NT2/D1 (cell line): ENCODE results near the gene PRRT3.
A peak's percentile ranks its signal among the peaks of the same experiment; 100 is the strongest.

Source experiments
- DNase-seq: peaks from one replicate; pipeline ENCODE4 v3.0.0-alpha.2; 2011; ENCODE audit warnings: low read depth, low spot score
- H3K27me3 ChIP-seq: 2 replicates; pipeline ENCODE4 v1.6.0; 2011; ENCODE audit warnings: mild to moderate bottlenecking; ENCODE audit not compliant: insufficient read length, insufficient read depth
- H3K36me3 ChIP-seq: 2 replicates; pipeline ENCODE4 v1.6.1; 2011; ENCODE audit warnings: mild to moderate bottlenecking, low read length, mixed read lengths; ENCODE audit not compliant: insufficient read depth, insufficient read length
- H3K4me1 ChIP-seq: 2 replicates; pipeline ENCODE4 v1.5.1; 2011; ENCODE audit not compliant: insufficient read depth, insufficient read length
- H3K4me3 ChIP-seq: 2 replicates; pipeline ENCODE4 v1.5.1; 2011; ENCODE audit warnings: low read depth; ENCODE audit not compliant: insufficient read length
- H3K9ac ChIP-seq: 2 replicates; pipeline ENCODE4 v1.6.0; 2011; ENCODE audit warnings: low read depth; ENCODE audit not compliant: insufficient read length
- H3K9me3 ChIP-seq: 2 replicates; pipeline ENCODE4 v1.5.1; 2011; ENCODE audit warnings: mild to moderate bottlenecking, low read length; ENCODE audit not compliant: insufficient read depth
- SUZ12 ChIP-seq: IDR thresholded peaks from 2 replicates; pipeline ENCODE4 v1.6.1; 2011; ENCODE audit not compliant: insufficient read length, insufficient read depth; ENCODE audit errors: extremely low read depth
- YY1 ChIP-seq: IDR thresholded peaks from 2 replicates; pipeline ENCODE4 v1.6.1; 2011; ENCODE audit not compliant: insufficient read length, insufficient read depth
- ZNF274 ChIP-seq: IDR thresholded peaks from 2 replicates; pipeline ENCODE4 v1.6.1; 2011; ENCODE audit warnings: mild to moderate bottlenecking, low read depth, low read length

Gene PRRT3

DNA sequence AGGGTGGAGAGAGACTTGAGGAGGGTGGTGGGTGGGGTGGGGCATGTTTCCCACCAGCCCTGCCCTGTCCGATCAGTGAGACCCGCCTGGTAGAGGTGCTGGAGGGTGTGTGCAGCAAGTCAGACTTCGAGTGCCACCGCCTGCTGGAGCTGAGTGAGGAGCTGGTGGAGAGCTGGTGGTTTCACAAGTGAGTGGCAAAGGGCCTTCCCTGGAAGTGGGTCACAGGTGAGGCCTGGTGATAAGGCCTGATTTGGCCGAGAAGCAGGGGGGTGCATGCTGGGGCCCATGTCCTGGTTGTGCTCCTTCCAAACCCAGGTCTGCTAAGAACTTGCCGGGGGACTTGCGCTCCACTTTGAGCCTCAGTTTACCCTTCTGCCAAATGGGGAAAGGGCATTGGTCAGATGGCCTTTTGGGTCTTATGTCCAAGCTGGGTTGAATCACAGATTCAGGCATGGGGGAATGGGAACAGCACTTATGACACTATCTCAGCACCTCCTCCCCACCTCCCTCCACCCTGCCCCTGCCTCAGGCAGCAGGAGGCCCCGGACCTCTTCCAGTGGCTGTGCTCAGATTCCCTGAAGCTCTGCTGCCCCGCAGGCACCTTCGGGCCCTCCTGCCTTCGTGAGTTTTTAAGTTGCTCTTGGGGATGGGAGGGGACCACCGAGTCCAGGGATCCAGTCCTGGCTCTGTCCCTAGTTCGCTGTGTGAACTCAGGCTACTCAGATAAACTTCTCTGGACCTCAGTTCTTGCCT, 14.5 kb downstream of the PRRT3 start:
- no peak for DNase-seq
- Histone ChIP-seq H3K27me3 (no peaks in the 10 kb centered on the region), H3K36me3 (peaks cover 41% of the 10 kb centered on the region), H3K9ac (peak overlapping the region; percentile 24), H3K4me1 (no peaks in the 10 kb centered on the region), H3K9me3 (peaks cover 6% of the 10 kb centered on the region; the same call in 1 of the 2 replicates), H3K4me3 (no peak overlapping the region)
- TF ChIP-seq SUZ12, result no peak
- no peak for TF ChIP-seq ZNF274
- TF ChIP-seq YY1, result no peak

DNA sequence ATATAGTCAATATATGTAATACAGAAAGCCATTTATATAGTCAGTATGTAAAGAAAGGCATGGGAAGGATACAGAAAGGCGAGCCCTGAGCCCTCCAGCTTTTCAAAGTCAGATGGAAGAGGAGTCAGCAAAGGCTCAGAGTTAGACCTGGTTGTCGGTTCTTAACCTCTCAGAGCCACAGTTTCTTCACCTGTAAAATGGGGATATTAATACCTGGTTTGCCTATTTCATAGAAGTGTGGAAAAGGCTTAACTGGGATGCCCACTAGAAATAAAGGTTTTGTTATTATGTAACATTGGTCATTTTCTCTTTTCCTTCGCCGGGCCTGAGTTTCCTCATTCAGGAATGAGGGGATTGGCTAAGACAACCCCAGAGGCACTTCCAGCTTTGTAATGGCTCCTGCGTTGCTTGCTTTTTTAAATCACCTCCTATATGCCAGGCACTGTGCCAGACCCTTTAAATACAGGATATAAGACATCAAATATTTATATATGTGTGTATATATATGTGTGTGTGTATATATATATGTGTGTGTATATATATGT, 16.2 kb downstream of the PRRT3 start:
- TF ChIP-seq ZNF274, result no peak
- no peak for DNase-seq
- H3K27me3 ChIP-seq, result no peaks in the 10 kb centered on the region
- H3K4me3 ChIP-seq, result no peak overlapping the region
- peaks cover 34% of the 10 kb centered on the region for H3K36me3 ChIP-seq
- peaks cover 4% of the 10 kb centered on the region; the same call in 1 of the 2 replicates for H3K9me3 ChIP-seq
- H3K9ac ChIP-seq, result no peak overlapping the region
- H3K4me1 ChIP-seq, result no peaks in the 10 kb centered on the region

- H3K9ac ChIP-seq, result peak overlapping the region; percentile 91
Observed at GRCh38 chr3:9934993-9935392, 17.2 kb downstream of the PRRT3 start.

GRCh38 chr3:9934235-9934621, 18.0 kb downstream of the PRRT3 start:
- no peak for DNase-seq
- H3K9ac ChIP-seq, result peak overlapping the region; percentile 91
- H3K4me3 ChIP-seq, result peak overlapping the region; percentile 82
- H3K27me3 ChIP-seq, result no peaks in the 10 kb centered on the region
- H3K4me1 ChIP-seq, result peaks cover 3% of the 10 kb centered on the region
- TF ChIP-seq YY1, result no peak
- no peak for TF ChIP-seq ZNF274
- no peak for TF ChIP-seq SUZ12
- no peaks in the 10 kb centered on the region for H3K9me3 ChIP-seq
- peaks cover 29% of the 10 kb centered on the region for H3K36me3 ChIP-seq

More at GRCh38 chr3:9934993-9935392, 17.2 kb downstream of the PRRT3 start:
- Histone ChIP-seq H3K9me3 (no peaks in the 10 kb centered on the region), H3K27me3 (no peaks in the 10 kb centered on the region), H3K36me3 (peaks cover 29% of the 10 kb centered on the region), H3K4me3 (no peak overlapping the region), H3K4me1 (no peaks in the 10 kb centered on the region)
- no peak for DNase-seq
- TF ChIP-seq SUZ12 (no peak), ZNF274 (no peak)

DNA sequence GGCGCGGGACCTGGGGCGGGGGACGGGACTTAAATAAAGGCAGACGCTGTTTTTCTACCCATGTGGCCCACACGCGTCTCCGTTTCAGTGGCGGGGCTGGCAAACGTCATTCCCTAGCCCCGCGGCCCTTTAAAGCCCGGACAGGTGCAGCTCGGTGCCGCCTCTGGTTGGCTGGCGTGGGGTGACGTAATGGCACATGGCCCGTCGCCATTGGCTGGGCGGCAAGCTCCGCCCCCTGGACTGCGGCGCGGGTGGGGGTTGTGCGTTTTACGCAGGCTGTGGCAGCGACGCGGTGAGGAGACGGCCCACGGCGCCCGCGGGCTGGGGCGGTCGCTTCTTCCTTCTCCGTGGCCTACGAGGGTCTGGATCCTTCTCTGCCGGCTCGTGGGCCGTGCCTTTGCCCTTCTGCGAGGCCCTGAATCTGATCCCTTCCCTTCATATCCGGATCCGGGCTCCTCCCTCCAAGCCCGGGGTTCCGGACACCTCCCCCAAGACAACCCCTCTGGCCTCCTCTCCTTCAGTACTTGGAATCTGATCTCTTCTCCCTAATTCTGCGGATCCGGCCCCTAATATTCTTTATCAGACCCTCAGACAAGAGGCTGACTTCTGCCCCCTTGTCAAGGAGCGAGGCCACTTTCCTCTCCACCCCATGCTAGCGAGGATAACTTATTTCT, 18.5 kb downstream of the PRRT3 start, which contains the start of gene CRELD1:
TSS of gene CRELD1 (plus strand) at position 274 of the 674 bp plus-strand sequence. CDS start 605 bp downstream, outside the sequence.
- H3K9me3 ChIP-seq, result no peaks in the 10 kb centered on the region
- H3K36me3 ChIP-seq, result peaks cover 29% of the 10 kb centered on the region
- DNase-seq, result peak; percentile 89
- TF ChIP-seq SUZ12, result no peak
- TF ChIP-seq YY1, result no peak
- TF ChIP-seq ZNF274, result no peak
- H3K4me3 ChIP-seq, result peak within 1 kb of the TSS; percentile 85
- H3K4me1 ChIP-seq, result peaks cover 3% of the 10 kb centered on the region
- H3K9ac ChIP-seq, result peak within 1 kb of the TSS; percentile 93
- no peaks in the 10 kb centered on the region for H3K27me3 ChIP-seq

- no peaks in the 10 kb centered on the region for H3K9me3 ChIP-seq
- H3K36me3 ChIP-seq, result peaks cover 25% of the 10 kb centered on the region
- H3K4me1 ChIP-seq, result peaks cover 3% of the 10 kb centered on the region
- peak overlapping the region; percentile 85 for H3K4me3 ChIP-seq
- TF ChIP-seq YY1 (no peak), SUZ12 (no peak), ZNF274 (no peak)
- no peak for DNase-seq
- no peaks in the 10 kb centered on the region for H3K27me3 ChIP-seq
- peak overlapping the region; percentile 93 for H3K9ac ChIP-seq
Observed at GRCh38 chr3:9932843-9933560, 19.2 kb downstream of the PRRT3 start.

DNA sequence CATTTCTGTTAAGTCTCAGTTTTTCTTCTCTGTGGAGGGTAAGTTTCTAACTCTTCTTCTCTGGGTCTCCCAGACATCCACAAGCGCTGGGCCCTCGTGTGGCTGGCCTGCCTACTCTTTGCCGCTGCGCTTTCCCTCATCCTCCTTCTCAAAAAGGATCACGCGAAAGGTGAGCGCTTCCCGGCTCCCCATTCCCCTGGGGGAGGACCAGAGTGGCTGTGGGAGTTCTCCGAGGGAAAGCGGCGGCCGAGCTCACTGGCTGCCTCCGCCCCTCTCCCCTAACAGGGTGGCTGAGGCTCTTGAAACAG, 19.7 kb downstream of the PRRT3 start:
- no peak for TF ChIP-seq ZNF274
- no peak for TF ChIP-seq SUZ12
- TF ChIP-seq YY1, result no peak
- H3K27me3 ChIP-seq, result no peaks in the 10 kb centered on the region
- H3K4me1 ChIP-seq, result peaks cover 3% of the 10 kb centered on the region
- H3K4me3 ChIP-seq, result peak overlapping the region; percentile 85
- peak overlapping the region; percentile 93 for H3K9ac ChIP-seq
- DNase-seq, result no peak
- H3K36me3 ChIP-seq, result peaks cover 20% of the 10 kb centered on the region
- H3K9me3 ChIP-seq, result no peaks in the 10 kb centered on the region
